IPS-18c (cell line): ENCODE data around the gene IL11RA.
"Not testable (repeated sequence)": the region's sequence is repeated elsewhere in the genome, so short reads cannot be mapped to it uniquely, and the experiment has no call there.

Experiments
- H3K4me3 ChIP-seq: 2 replicates; pipeline ENCODE4 v1.7.0; 2013; ENCODE audit warnings: low read depth, mild to moderate bottlenecking, low read length, moderate library complexity; ENCODE audit not compliant: insufficient read depth
- H3K9me3 ChIP-seq: one replicate; pipeline ENCODE4 v1.6.1; 2013; ENCODE audit warnings: mild to moderate bottlenecking, low read length, moderate library complexity; ENCODE audit not compliant: control insufficient read depth, insufficient read depth

The IL11RA gene

GRCh38 chr9:34627716-34628655 is 24.0 kb upstream of the IL11RA start:
- Histone ChIP-seq H3K9me3 (peaks cover 2% of the 10 kb centered on the region), H3K4me3 (peak overlapping the region; percentile 53)

- Histone ChIP-seq H3K4me3 (peak within 1 kb of the TSS; percentile 53), H3K9me3 (no peaks in the 10 kb centered on the region)
Measured at GRCh38 chr9:34628656-34629490, 23.1 kb upstream of the IL11RA start, which contains the start of gene ARID3C. TSS of gene ARID3C (minus strand) at chr9:34629066. CDS start at chr9:34628014, 1,052 bp downstream.

DNA sequence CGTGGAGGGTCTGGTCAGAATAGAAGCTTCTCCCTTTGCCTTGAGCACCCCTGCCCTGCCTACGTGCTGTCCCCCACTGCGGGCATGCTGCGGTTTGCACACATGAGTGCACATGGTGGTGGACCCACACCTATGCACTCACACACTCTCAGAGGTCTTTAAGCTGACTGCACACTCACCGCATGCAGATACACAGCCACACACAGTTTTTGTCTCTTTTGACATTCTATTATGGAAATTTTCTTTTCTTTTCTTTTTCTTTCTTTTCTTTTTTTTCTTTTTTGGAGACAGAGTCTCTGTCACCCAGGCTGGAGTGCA is 22.5 kb upstream of the IL11RA start:
- Histone ChIP-seq H3K4me3 (0 out of 2 replicates have a peak overlapping the region, but pooled peaks have one; percentile 53), H3K9me3 (no peaks in the 10 kb centered on the region)

GRCh38 chr9:34630402-34631154 is 21.4 kb upstream of the IL11RA start:
- Histone ChIP-seq H3K9me3 (no peaks in the 10 kb centered on the region), H3K4me3 (no peak overlapping the region)

GRCh38 chr9:34633166-34633565 is 18.8 kb upstream of the IL11RA start:
- H3K4me3 ChIP-seq: no peak overlapping the region
- H3K9me3 ChIP-seq: no peaks in the 10 kb centered on the region

DNA sequence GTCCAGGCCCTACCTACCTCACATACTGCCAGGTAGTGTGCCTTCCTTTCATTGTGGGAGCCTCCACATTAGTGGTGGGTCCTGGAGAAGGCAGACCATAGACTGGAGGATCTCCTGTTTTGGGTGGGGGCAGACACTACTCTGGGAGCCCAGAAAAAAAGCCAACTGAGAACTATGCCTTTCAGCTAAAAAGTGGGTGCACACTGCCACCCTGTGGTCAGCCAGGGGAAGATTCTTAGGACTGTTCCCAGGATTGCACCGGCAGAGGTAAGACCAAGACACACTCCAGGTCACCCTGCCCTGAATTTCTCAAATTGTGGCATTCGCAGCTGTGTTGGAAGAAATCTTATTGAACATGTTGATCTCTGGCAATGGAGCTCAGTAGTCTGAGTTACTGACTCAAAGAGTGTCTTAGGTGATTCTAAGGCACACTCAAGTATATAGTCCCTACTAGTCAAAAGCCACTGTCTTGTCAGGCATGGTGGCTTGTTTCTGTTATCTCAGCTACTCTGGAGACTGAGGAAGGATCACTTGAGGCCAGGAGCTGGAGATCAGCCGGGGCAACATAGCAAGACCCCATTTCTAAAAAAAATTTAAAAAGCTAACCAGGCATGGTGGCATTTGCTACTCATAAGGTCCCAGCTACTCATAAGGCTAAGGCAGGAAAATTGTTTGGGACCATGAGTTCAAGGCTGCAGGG is 18.0 kb upstream of the IL11RA start:
- H3K4me3 ChIP-seq: no peak overlapping the region
- no peaks in the 10 kb centered on the region for H3K9me3 ChIP-seq

- Histone ChIP-seq H3K9me3 (no peaks in the 10 kb centered on the region), H3K4me3 (no peak overlapping the region)
Measured at GRCh38 chr9:34634551-34635248, 17.3 kb upstream of the IL11RA start.

- Histone ChIP-seq H3K4me3 (no peak overlapping the region), H3K9me3 (no peaks in the 10 kb centered on the region)
Measured at GRCh38 chr9:34635556-34635955, 16.4 kb upstream of the IL11RA start.

GRCh38 chr9:34636791-34637355 is 15.1 kb upstream of the IL11RA start:
- no peaks in the 10 kb centered on the region for H3K9me3 ChIP-seq
- peak overlapping the region; percentile 94 for H3K4me3 ChIP-seq

- no peaks in the 10 kb centered on the region for H3K9me3 ChIP-seq
Measured at GRCh38 chr9:34637356-34638137, 14.4 kb upstream of the IL11RA start, which contains the start of gene SIGMAR1. TSS of gene SIGMAR1 (minus strand) at chr9:34637787. CDS start at chr9:34637697, 90 bp downstream.

DNA sequence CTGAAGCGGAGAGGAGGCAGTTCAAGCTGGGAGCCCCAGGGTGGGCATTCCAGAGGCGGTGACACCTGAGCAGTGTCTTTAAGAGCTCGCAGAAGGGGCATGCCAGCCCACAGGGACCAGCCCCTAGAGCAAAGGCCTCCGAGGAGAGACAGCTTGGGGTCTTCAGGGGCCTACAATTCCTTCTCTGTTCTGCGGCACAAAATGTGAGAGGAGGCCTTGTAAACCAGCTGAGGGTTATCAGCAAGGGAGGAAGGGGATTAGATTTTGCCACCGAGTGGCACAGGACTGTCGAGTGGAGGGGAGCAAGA is 13.9 kb upstream of the IL11RA start:
- H3K4me3 ChIP-seq: peak overlapping the region; percentile 94
- no peaks in the 10 kb centered on the region for H3K9me3 ChIP-seq

More at GRCh38 chr9:34637356-34638137, 14.4 kb upstream of the IL11RA start, which contains the start of gene SIGMAR1:
- peak within 1 kb of the TSS; percentile 94 for H3K4me3 ChIP-seq

- H3K4me3 ChIP-seq, H3K9me3 ChIP-seq: not testable (repeated sequence)
Measured at GRCh38 chr9:34639322-34639721, 12.7 kb upstream of the IL11RA start.

DNA sequence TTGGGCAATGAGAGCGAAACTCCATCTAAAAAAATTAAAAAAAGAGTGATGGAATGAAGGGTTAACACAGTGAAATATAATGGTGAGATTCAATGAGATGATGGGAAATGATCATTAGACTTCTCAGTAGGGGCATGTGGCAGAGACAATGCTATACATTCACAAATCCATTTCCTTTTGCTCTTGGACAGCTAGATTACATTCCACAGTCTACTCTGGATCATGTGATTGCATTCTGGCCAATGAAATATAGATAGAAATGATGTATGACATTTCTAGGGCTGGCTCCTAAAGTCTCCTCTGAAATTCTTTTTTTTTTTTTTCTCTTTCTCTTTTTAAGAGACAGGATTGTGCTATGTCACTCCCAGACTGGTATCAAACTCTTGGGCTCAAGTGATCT is 9.3 kb upstream of the IL11RA start:
- no peak overlapping the region for H3K4me3 ChIP-seq

GRCh38 chr9:34644766-34645314 is 7.1 kb upstream of the IL11RA start:
- no peaks in the 10 kb centered on the region for H3K9me3 ChIP-seq
- peak overlapping the region; percentile 16 for H3K4me3 ChIP-seq

More for the DNA sequence above, 9.3 kb upstream of the IL11RA start:
- no peaks in the 10 kb centered on the region for H3K9me3 ChIP-seq
